Fibroblast of skin of left biceps (primary cell): ENCODE results near the gene SLPI.

Source experiments
- DNase-seq, 2 experiments: peaks; one replicate each; pipeline ENCODE4 v3.0.0-alpha.2; 2013; ENCODE audit warnings: low read depth in 2 of 2

The SLPI gene

GRCh38 chr20:45275338-45275737 lies 21.0 kb upstream of the SLPI start:
- DNase-seq = no peak

GRCh38 chr20:45269754-45270270 lies 15.4 kb upstream of the SLPI start:
- no peak for DNase-seq

- DNase-seq = no peak
These were observed 14.7 kb upstream of the SLPI start for GRCh38 chr20:45269056-45269455.

- DNase-seq = no peak
These were observed 14.2 kb upstream of the SLPI start for GRCh38 chr20:45268531-45268930.

GRCh38 chr20:45266977-45267376 lies 12.6 kb upstream of the SLPI start:
- DNase-seq = no peak

- no peak for DNase-seq
These were observed 9.3 kb upstream of the SLPI start for GRCh38 chr20:45263556-45264266.

- DNase-seq = no peak
These were observed 4.3 kb upstream of the SLPI start for GRCh38 chr20:45258664-45259063.

GRCh38 chr20:45258259-45258658 lies 3.9 kb upstream of the SLPI start:
- DNase-seq = no peak

- DNase-seq = no peak
These were observed 3.3 kb upstream of the SLPI start for GRCh38 chr20:45257711-45258110.

GRCh38 chr20:45257161-45257560 lies 2.8 kb upstream of the SLPI start:
- DNase-seq = no peak

GRCh38 chr20:45253261-45253660 lies 1.1 kb downstream of the SLPI start:
- DNase-seq = no peak

- DNase-seq = no peak
These were observed 2.3 kb downstream of the SLPI start for GRCh38 chr20:45251884-45252560.

- DNase-seq = no peak
These were observed 5.8 kb downstream of the SLPI start for GRCh38 chr20:45248609-45249008.

GRCh38 chr20:45247865-45248264 lies 6.5 kb downstream of the SLPI start:
- DNase-seq = no peak

GRCh38 chr20:45246109-45246508 lies 8.3 kb downstream of the SLPI start:
- no peak for DNase-seq

- DNase-seq = no peak
These were observed 16.2 kb downstream of the SLPI start for GRCh38 chr20:45238139-45238538.

- DNase-seq = no peak
These were observed 18.4 kb downstream of the SLPI start for GRCh38 chr20:45235995-45236394.

- no peak for DNase-seq
These were observed 23.7 kb downstream of the SLPI start for GRCh38 chr20:45230631-45231030.

- DNase-seq = no peak
These were observed 24.9 kb downstream of the SLPI start for GRCh38 chr20:45229264-45230056.

- DNase-seq = no peak
These were observed 28.1 kb downstream of the SLPI start for GRCh38 chr20:45226287-45226686.

- no peak for DNase-seq
These were observed 31.2 kb downstream of the SLPI start for GRCh38 chr20:45223136-45223535.

- no peak for DNase-seq
These were observed 33.3 kb downstream of the SLPI start, which contains the start of gene SEMG2 for GRCh38 chr20:45221076-45221475. SEMG2 (plus strand) TSS chr20:45221373; CDS start chr20:45221390, 17 bp downstream.
